ENCODE data around the gene BIN2.

DNA sequence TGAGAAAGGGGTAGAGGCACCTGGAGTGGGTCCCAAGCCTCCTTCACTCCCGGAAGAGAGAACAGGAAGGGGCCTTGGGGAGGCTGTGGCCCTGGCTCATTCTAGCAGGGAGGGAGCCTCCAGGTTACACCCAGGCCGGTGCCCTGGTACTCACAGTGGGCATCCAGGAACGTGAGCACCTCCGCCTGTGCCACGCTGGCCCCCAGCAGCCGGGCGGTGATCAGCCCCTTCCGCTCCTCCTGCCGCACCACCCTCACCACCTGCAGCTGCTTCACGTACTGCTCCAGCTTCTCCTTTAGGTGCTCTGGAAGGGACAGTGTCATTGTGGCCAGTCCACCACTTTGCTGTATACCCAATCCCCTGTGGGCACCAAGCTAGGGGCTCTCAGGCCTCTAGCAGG, 41.3 kb upstream of the BIN2 start:
- TF ChIP-seq, protein P1, sequence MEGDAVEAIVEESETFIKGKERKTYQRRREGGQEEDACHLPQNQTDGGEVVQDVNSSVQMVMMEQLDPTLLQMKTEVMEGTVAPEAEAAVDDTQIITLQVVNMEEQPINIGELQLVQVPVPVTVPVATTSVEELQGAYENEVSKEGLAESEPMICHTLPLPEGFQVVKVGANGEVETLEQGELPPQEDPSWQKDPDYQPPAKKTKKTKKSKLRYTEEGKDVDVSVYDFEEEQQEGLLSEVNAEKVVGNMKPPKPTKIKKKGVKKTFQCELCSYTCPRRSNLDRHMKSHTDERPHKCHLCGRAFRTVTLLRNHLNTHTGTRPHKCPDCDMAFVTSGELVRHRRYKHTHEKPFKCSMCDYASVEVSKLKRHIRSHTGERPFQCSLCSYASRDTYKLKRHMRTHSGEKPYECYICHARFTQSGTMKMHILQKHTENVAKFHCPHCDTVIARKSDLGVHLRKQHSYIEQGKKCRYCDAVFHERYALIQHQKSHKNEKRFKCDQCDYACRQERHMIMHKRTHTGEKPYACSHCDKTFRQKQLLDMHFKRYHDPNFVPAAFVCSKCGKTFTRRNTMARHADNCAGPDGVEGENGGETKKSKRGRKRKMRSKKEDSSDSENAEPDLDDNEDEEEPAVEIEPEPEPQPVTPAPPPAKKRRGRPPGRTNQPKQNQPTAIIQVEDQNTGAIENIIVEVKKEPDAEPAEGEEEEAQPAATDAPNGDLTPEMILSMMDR (IDR thresholded peaks at IDR 0.05): no peak
- TF ChIP-seq ATF1 (CRISPR knock-in tag; IDR thresholded peaks at IDR 0.05) (no peak), JUN (CRISPR knock-in tag; IDR thresholded peaks at IDR 0.05) (no peak), NR2C2 (CRISPR knock-in tag; IDR thresholded peaks at IDR 0.05) (no peak), NR3C1 (CRISPR knock-in tag; conservative IDR thresholded peaks at IDR 0.05; ENCODE audit: low read depth) (no peak), SOX15 (CRISPR knock-in tag; IDR thresholded peaks at IDR 0.05) (no peak), TEAD4 (CRISPR knock-in tag; IDR thresholded peaks at IDR 0.05) (no peak), NR1H2 (CRISPR knock-in tag; IDR thresholded peaks at IDR 0.05) (no peak), ETV6 (CRISPR knock-in tag; IDR thresholded peaks at IDR 0.05) (no peak)
- TF ChIP-seq, protein P2, sequence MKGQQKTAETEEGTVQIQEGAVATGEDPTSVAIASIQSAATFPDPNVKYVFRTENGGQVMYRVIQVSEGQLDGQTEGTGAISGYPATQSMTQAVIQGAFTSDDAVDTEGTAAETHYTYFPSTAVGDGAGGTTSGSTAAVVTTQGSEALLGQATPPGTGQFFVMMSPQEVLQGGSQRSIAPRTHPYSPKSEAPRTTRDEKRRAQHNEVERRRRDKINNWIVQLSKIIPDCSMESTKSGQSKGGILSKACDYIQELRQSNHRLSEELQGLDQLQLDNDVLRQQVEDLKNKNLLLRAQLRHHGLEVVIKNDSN (CRISPR knock-in tag; IDR thresholded peaks at IDR 0.05): no peak
- TF ChIP-seq, protein P3, sequence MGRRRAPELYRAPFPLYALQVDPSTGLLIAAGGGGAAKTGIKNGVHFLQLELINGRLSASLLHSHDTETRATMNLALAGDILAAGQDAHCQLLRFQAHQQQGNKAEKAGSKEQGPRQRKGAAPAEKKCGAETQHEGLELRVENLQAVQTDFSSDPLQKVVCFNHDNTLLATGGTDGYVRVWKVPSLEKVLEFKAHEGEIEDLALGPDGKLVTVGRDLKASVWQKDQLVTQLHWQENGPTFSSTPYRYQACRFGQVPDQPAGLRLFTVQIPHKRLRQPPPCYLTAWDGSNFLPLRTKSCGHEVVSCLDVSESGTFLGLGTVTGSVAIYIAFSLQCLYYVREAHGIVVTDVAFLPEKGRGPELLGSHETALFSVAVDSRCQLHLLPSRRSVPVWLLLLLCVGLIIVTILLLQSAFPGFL (CRISPR knock-in tag; IDR thresholded peaks at IDR 0.05; ENCODE audit: borderline replicate concordance): no peak
- TF ChIP-seq, protein P4, sequence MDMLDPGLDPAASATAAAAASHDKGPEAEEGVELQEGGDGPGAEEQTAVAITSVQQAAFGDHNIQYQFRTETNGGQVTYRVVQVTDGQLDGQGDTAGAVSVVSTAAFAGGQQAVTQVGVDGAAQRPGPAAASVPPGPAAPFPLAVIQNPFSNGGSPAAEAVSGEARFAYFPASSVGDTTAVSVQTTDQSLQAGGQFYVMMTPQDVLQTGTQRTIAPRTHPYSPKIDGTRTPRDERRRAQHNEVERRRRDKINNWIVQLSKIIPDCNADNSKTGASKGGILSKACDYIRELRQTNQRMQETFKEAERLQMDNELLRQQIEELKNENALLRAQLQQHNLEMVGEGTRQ (CRISPR knock-in tag; IDR thresholded peaks at IDR 0.05): no peak
- TF ChIP-seq, protein P5, sequence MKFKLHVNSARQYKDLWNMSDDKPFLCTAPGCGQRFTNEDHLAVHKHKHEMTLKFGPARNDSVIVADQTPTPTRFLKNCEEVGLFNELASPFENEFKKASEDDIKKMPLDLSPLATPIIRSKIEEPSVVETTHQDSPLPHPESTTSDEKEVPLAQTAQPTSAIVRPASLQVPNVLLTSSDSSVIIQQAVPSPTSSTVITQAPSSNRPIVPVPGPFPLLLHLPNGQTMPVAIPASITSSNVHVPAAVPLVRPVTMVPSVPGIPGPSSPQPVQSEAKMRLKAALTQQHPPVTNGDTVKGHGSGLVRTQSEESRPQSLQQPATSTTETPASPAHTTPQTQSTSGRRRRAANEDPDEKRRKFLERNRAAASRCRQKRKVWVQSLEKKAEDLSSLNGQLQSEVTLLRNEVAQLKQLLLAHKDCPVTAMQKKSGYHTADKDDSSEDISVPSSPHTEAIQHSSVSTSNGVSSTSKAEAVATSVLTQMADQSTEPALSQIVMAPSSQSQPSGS (CRISPR knock-in tag; IDR thresholded peaks at IDR 0.05; ENCODE audit: borderline replicate concordance, low read depth): no peak

All from WTC11 (cell line).